K562 (cell line): Measurements from ENCODE around the gene HFE. TPM values are rescaled to one million over a fixed set of nuclear protein-coding genes. Genes with fewer than 3 reads are reported as not detected.

Experiments
- ARHGAP35 ChIP-seq: fragments of 450-650 bp; IDR thresholded peaks from 2 replicates; pipeline ENCODE4 v1.6.1; 2018; ENCODE audit not compliant: partially characterized antibody
- CHD7 ChIP-seq: fragments of 200-600 bp; sonication (generic); IDR thresholded peaks from one replicate; pipeline ENCODE4 v1.6.1; 2012; ENCODE audit warnings: mild to moderate bottlenecking, low read depth, low read length, inconsistent platforms
- ZNF518B ChIP-seq: fragments of 250-450 bp; sonication (Bioruptor Pico); IDR thresholded peaks from 2 replicates; pipeline ENCODE4 v1.5.0; 2021; ENCODE audit warnings: mild to moderate bottlenecking, moderate library complexity
- ZNF584 ChIP-seq: fragments of 200-800 bp; sonication (Bioruptor generic); IDR thresholded peaks from 2 replicates; pipeline ENCODE4 v1.6.1; 2016; ENCODE audit warnings: low read depth, mild to moderate bottlenecking, missing genetic modification characterization, missing compliant biosample characterization
- ZNF695 ChIP-seq: fragments of 450-650 bp; formaldehyde crosslinking; IDR thresholded peaks from 2 replicates; pipeline ENCODE4 v1.4.0; 2020; ENCODE audit warnings: mild to moderate bottlenecking, moderate library complexity
- polyA plus RNA-seq, 8 experiments: library from polyadenylated mRNA; depleted of rRNA in 4 of 8; stranded (reverse) in 5 of 8; unstranded in 3 of 8; fragments of >200 nt; fragmentation: Nextera tagmentation in 2 of 8; fragmentation: Illumina TruSeq in 1 of 8; extraction: Ambion mirVana in 2 of 8; extraction: Trizol in 1 of 8; gene quantifications; 2 replicates each; pipeline versions ENCODE4 v1.2.1 to v1.2.3, GENCODE V29; 2011 to 2014; ENCODE audit warnings: inconsistent platforms in 1 of 8, missing spikeins in 1 of 8
- total RNA-seq, 7 experiments: library from RNA; depleted of rRNA in 6 of 7; stranded (reverse); fragments of >200 nt in 6 of 7; fragmentation: Illumina TruSeq in 2 of 7; extraction: Trizol in 2 of 7; gene quantifications; 2 replicates each; pipeline versions ENCODE4 v1.2.1 to v1.2.3, GENCODE V29; 2011 to 2021; ENCODE audit warnings: low replicate concordance in 1 of 7

Gene HFE
- total and polyA plus RNA-seq, 9 of the 15 experiments (the other 6 are each of a cell fraction or from before 2014, with no cell fraction given), result 0.14 to 1.2 (median 0.76) TPM

GRCh38 chr6:26056583-26057350, 30.5 kb upstream of the HFE start (continued):
- TF ChIP-seq ZNF518B (CRISPR knock-in tag) (no peak), ARHGAP35 (no peak), CHD7 (no peak), ZNF695 (CRISPR knock-in tag) (no peak), ZNF584 (peak; percentile 74)
- TF ChIP-seq, all 486 proteins: peak for 29
